HG02970 (cell line): ENCODE measurements around the gene LILRB4.
"Not testable (repeated sequence)": the region's sequence is repeated elsewhere in the genome, so short reads cannot be mapped to it uniquely, and the experiment has no call there.

Experiments used
- ATAC-seq: cut with Tn5 transposase; IDR thresholded peaks from one replicate; pipeline ENCODE4 v1.9.1; 2021; ENCODE audit warnings: mild to moderate bottlenecking, moderate library complexity, moderate number of reproducible peaks; ENCODE audit not compliant: unreplicated experiment, low FRiP score

Gene LILRB4

DNA sequence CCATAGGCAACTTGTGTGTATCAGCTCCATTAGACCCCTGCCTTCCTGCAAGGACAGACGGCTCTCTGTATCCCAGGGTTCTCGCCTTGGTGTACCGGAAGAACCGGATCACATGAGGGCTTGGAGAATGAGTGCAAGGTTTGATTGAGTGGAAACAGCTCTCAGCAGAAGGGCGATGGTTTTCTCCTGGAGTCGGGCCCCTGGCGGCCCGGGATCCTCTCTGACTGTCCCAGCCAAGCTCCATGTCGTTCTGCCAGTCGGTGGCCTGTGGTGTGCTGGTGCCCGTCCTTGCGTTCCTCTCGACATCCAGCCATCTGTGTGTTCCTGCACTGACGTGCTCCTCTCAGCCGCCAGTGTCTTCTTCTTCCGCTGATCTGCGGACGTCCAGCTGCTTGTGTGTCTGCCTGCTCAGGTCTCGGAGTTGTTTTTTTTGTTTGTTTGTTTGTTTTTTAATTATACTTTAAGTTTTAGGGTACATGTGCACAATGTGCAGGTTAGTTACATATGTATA lies 16.4 kb upstream of the LILRB4 start:
- no peak for ATAC-seq

DNA sequence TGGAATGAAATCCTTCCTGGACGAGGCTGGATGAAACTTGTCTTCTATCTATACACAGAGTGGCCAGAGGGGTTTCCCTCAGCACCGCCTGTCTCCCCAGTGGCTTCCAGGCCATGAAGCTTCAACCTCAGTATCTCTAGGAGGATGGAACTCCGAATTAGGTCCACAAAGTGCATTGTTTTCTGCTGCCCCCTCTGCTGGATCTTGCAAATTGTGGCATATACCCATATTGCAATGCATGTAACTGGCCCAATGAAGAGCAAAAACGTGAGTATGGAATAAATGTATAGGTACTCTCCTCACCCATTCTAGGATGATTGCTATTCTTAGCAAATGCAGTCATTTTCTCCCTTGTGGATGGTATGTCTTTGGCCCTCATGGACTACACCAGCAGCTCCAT lies 14.7 kb upstream of the LILRB4 start:
- no peak for ATAC-seq

DNA sequence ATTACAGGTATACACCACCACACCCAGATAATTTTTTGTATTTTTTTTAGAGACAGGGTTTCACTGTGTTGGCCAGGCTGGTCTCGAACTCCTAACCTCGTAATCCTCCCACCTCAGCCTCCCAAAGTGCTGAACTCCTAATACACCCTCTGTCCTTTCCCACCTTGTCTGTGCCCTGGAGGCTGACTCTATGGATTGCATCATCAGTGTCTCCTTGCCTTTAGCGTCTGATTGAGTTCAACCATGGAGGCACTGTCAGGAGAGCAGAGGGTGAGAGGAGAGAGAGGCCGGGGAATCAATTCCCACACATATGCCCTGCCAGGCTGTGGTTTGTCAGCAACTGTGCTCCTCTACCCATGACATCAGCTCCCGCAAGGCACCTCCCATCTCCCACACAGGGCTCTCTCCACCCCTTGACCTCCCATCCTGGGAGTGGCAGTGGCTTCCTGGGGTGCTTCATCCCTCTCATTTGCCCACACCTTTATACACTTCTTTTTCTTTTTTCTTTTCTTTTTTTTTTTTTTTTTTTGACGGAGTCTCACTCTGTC lies 12.6 kb upstream of the LILRB4 start:
- ATAC-seq = no peak

DNA sequence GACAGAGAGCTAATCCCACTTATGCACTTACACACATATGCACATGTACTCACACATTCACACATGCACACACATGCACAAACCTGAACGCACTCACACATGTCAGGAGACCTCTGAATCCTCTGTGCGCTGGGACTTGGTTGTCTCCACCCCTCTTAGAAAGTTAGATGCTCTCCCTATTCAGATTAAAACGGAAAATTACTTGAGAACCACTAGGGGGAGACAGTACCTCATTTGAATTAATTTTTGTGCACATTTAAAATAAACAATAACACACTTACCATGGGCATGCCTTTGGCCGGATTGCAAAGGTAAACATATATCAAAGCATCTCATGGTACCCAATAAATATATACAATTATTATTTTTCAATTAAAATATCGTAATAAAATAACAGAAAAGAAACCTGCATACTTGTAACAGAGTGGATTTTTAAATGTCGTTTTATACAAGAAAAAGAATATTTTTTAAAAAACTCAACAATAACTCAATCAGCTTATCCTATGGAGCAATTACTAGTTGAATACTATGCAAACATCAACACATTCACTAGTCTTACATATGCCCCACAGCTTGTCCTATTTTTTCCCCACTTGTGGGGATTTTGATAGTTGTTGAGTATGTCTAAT lies 9.5 kb upstream of the LILRB4 start:
- ATAC-seq = no peak

DNA sequence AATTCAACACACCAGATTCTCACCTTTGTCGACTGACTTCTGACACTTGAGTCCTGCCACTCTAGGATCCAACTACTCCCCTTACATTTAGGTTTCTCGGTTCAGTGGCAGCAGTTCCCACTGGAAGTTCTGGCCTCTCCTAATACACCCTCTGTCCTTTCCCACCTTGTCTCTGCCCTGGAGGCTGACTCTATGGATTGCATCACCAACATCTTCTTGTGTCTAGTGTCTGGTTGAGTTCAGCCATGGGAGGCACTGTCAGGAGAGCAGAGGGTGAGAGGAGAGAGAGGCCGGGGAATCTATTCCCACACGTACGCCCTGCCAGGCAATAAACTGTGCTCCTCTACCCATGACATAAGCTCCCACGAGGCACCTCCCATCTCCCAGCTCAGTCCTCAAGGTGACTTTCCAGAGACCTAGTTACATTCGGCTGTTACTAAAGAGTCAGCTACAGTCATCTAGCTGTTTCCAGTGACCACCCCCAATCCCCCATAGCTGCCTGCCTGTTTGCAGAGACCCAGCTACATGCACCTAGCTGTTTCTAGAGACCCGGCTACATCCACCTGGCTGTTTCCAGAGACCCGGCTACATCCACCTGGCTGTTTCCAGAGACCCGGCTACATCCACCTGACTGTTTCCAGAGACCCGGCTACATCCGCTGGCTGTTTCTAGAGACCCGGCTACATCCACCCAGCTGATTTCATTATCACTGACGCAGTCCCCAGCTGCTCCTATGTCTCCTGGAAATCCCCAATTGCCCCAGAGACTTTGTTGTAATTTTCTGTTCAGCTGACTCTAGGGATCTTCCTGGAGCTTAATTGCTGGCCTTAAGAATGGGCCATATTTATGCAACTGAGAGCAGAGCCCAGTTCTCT lies 8.1 kb upstream of the LILRB4 start:
- no peak for ATAC-seq

DNA sequence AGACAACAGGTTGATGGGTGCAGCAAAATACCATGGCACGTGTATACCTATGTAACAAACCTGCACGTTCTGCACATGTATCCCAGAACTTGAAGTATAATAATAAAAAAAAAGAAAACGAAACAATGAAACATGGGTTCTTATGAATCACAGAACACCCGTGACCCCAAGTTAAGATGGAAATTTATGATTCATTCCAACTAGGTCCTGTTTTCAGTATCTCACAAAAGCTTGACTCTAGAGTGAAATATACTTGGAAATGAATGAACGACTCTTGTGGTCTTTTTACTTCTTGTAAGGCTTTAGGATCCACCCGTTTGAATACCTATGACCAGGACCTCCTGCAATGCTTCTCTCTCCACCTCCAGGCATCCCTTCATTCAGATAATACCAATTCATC lies 3.5 kb upstream of the LILRB4 start:
- no peak for ATAC-seq

DNA sequence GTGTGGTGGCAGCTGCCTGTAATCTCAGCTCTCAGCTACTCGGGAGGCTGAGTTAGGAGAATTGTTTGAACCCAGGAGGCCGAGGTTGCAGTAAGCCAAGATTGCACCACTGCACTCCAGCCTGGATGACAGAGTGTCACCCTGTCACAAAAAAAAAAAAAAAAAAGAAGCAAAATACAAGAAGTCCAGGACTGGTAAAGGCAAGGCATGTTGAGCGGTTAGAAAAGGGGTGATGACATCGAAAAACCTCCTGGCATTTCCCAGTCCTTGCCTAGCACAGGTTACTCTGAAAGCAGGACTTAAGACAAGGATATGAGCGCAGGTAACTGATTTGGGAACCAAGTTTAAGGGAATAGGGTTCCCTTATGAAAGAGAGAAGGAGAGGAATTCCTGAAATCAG lies 2.5 kb upstream of the LILRB4 start:
- ATAC-seq = no peak

DNA sequence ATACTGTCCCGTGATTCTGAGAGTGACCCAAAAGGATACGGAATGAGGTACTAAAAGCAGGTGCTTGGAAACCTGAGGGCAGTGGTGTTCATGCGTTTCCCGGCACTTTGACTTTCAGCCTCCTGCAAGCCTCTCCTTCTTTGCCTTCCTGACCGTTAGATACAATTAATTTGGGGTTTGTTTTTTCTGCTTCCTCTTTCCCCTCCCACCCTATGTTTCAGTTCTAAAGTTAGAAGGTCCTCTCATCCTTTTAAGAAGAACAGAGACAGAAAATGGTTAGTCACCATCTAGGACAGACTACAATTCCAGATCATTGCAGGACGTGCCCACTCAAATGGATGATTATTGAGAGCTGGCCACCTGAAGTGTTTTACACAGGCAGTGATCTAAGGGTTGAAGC lies 1.8 kb upstream of the LILRB4 start:
- ATAC-seq = no peak

DNA sequence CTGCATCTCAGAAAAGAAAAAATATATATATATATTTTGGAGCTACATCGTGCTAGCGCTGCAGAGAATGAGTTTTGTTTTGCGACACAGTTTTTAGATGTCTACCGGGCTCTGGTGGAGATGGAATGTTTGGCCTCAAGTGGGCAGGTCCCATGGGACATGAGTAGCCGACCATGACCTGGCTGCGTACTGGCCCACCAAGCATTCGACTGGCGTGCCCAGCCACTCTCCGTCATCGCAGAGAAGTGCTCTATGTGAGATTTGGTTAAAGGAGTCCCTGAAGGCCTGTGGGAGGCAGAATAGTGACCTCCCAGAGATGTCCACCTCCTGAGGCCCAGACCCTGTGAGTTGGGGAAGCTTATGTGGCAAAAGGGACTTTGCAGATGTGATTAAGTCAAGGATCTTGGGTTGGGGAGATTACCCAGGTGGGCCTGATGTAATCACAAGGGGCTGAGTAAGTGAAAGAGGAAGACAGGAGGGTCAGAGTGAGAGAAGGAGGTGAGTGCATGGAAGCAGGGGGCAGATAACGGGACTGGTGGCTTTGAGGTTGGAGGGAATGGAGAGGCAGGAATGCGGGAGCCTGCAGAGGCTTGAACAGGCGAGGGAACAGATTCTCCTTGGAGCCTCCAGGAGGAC lies 821 bp upstream of the LILRB4 start:
- no peak for ATAC-seq

DNA sequence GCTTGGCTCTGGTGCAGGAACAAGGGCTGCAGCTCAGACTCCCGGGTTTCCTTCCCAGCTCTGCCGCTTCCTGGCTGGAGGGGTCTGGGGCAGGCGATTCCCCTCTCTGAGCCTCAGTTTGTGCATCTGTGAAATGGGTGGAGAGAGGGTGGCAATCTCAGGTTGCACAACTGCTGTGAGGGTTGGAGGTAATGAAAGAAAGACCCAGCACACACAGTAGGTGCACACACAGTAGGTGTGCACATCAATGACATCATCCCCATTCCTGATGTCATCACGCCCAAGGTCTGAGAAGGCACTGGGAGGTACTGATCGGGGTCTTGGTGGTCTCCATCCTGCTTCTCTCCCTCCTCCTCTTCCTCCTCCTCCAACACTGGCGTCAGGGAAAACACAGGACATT lies 2.7 kb downstream of the LILRB4 start:
- no peak for ATAC-seq

DNA sequence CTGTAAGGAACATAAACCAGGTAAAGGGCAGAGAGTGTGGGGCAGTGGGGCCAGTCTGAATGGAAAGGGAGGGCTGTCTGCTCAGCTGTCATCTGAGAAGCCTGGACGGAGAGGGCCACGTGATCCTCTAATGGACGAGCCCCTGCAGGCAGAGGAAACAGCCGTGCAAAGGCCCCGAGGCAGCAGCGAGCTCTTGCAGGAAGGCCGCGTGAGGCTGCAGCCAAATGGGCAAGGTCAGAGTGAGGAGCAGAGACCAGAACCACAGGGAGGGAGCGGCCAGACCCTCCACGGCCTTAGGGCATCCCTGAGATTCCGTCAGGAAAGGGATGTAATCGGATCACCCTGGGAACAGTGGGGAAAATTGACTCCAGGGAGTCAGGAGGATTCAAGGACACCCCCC lies 4.4 kb downstream of the LILRB4 start:
- no peak for ATAC-seq

DNA sequence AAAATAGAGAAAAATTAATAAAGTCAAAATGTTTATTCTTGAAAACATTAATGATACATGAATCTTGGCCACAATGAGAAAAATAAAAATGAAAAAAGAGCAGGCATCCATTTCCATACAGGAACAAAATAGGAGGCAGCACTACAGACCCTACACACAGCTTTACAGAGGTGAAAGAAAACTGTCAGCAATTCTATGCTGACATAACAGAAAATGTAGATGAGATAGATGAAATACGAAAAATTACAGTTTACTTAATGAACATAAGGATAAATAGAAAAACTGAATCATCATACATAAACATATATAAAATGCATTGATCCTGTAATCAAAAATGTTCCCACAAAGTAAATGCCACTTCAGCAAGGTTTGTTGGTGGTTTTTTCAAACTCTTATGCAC lies 5.6 kb downstream of the LILRB4 start:
- ATAC-seq = no peak

DNA sequence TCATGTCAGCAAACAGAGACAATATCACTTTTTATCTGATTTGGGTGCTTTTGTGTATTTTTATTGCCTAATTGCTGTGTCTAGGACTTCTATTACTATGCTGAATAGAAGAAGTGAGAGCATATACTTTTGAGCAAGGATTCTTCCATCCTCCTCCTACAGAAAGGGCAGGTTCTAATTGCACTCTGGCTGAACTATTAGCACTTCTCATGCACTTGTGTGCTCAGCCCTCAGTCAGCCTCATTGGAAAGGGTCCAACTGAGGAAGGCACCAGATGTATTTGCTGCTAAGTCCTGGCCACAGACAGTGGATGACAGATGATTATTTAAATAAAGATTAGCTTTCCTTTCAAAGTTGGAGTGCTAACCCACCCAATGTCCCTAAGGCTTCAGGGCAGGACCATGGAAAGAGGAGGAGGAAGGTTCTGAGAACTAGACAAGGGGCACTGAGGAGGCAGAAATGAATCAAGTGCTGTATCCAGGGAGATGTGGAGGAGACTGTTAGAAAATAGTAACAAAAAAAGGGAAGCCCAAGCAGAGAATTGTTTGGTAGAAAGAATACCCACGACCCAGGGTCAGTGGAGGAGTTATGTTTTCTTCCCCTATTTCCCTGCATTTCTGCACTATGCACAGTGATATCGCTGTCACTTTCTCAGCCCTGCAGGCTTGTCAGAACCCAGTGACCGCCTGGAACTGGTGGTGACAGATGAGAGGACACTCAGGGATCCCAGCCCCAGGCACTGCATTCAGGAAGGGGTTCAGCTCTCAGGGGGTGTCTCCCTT lies 8.0 kb downstream of the LILRB4 start:
- no peak for ATAC-seq

DNA sequence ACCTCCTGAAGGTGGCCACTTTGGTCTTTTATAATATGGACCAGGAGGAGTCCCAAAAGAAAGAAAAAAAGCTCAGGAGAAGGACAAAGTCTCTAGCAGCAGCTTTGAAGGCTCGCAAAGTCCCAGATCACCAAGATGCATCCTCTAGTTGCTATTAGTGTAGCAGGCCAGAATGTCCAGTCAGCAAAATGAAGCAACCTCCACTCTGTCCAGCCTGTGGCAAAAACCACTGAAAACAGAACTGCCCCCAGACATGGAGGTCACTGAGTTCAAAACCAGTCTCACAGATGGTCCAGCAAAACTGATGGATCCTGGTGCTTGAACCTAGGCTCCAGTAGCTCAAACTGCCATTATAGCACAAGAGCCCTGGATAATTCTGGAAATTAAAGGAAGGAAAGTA lies 10.4 kb downstream of the LILRB4 start:
- ATAC-seq = no peak

DNA sequence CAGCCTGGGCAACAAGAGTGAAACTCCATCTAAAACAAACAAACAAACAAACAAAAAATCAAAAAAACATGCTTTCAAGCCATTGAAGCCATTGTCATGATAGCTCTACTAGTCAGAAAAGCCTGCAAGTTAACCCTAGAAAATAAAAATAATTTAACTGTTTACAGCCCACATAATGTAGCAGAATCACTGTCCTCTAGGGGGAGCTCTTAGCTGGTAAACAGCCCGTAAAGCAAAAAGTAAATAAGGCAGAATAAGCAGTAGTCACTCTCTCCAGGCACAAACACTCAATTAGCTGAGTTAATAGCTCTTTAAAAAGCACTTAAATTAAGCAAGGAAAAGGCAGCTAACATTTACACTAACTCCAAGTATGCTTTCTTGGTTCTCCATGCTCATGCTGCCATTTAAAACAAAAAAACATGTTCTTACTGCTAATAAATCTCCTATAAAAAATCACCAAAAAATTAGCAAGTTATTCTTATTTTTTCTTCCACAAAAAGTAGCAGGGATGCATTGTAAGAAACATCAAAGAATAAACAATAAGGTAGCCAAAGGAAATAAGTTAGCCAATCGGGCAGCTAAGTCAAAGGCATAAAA lies 11.3 kb downstream of the LILRB4 start:
- no peak for ATAC-seq

DNA sequence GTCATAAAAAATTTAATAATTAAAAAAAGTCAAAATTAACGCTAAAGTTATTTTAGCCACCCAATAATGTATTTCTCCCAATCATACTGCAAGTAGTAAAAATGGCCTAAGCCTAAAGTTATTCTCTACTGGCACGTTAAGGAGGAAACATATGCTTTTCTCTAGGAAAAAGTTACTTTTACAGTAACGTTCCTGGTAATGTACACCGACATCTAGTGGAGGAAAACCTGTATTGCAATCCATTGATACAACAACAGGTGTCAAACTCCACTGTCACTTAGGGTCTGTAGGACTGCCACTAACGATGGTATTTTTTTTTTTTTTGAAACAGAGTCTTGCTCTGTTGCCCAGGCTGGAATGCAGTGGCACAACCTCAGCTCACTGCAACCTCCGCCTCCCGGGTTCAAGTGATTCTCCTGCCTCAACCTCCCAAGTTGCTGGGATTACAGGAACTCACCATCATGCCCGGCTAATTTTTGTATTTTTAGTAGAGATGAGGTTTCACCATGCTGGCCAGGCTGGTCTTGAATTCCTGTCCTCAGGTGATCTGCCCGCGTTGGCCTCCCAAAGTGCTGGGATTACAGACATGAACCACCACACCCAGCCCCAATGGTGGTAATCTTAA lies 13.5 kb downstream of the LILRB4 start:
- ATAC-seq = not testable (repeated sequence)

DNA sequence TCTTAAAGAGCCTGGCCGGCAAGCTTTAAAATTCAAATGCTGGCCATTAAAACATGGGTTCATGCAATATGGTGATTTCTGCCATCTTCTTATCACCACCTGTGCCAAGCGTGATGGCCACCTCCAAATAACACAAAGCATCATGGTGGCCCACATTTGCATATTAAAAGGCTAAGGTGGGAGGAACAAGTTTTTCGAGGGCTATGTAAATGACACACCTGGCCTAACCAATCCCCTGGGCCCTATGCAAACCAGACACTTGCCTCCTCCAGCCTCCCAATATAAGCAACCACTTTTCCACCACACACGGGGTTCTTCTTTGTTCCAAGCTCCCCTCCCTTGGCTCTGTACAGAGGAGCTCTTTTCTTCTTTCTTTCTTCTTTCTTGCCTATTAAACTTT lies 14.4 kb downstream of the LILRB4 start:
- no peak for ATAC-seq

DNA sequence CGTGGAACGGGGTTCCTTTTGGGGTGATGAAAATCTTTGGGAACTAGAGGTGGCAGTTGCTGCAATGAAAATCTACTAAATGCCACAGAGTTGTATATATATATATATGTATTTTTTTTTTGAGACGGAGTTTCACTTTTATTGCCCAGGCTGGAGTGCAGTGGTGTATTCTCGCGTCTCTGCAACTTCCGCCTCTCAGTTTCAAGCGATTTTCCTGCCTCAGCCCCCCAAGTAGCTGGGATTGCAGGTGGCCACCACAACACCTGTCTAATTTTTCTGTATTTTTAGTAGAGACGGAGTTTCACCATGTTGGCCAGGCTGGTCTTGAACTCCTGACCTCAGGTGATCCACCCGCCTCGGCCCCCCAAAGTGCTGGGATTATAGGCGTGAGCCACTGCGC lies 18.8 kb downstream of the LILRB4 start:
- ATAC-seq = not testable (repeated sequence)

DNA sequence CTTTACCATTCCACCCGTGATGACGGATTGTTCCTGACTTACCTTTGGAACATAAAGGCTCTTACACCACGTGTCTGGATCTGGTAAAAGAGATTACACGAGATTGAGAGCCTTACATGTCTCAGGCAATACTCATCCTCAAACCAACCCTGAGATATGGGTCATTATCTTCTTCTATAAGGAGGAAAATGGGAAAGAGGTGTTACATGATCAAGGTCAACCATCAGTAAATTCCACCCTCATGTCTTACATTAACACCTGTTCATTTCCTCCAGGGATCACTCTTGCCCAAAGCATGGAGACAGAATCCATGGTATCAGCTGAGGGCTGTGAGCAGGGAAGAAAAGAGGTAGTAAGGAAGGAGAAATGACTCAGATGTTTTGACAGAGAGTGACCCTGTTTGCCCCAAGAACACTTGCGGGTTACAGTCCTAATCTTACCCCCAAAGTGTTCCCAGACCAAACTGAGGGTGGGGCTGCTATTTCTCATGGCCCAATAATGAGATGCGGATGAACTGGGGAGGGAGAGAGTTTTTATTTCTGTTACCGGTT lies 19.6 kb downstream of the LILRB4 start:
- ATAC-seq = no peak
